ENCODE measurements around the gene FBXL20. TPM values are rescaled to one million over a fixed set of nuclear protein-coding genes. Genes with fewer than 3 reads are reported as not detected.

Gene FBXL20
- total and polyA plus RNA-seq, 9 of the 15 experiments (the other 6 are each of a cell fraction or from before 2014, with no cell fraction given), result 1.8 to 15.1 (median 5.6) TPM

DNA sequence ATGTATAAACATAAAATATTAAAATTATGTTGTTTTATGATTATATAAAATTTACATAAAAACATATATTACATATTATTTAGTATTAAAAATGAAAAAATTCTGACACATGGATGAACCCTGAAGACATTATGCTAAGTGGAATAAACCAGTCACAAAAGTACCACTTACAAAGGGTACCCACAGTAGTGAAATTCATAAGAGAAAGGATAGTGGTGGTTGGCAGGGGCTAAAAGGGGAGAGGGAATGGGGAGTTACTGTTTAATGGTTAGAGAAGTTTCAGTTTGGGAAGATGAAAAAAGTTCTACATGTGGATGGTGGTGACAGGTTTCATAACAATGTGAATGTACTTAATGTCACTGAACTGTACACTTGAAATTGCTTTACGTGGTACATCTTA lies 41.4 kb downstream of the FBXL20 start (continued):
- TF ChIP-seq, protein P1, sequence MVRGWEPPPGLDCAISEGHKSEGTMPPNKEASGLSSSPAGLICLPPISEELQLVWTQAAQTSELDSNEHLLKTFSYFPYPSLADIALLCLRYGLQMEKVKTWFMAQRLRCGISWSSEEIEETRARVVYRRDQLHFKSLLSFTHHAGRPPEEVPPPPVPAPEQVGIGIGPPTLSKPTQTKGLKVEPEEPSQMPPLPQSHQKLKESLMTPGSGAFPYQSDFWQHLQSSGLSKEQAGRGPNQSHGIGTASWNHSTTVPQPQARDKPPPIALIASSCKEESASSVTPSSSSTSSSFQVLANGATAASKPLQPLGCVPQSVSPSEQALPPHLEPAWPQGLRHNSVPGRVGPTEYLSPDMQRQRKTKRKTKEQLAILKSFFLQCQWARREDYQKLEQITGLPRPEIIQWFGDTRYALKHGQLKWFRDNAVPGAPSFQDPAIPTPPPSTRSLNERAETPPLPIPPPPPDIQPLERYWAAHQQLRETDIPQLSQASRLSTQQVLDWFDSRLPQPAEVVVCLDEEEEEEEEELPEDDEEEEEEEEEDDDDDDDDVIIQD (CRISPR knock-in tag; IDR thresholded peaks at IDR 0.05), result no peak
- no peak for TF ChIP-seq SIN3B (IDR thresholded peaks at IDR 0.05; ENCODE audit: low read depth)
- TF ChIP-seq ZNF133 (CRISPR knock-in tag; IDR thresholded peaks at IDR 0.05), result no peak
- no peak for TF ChIP-seq MCM5 (IDR thresholded peaks at IDR 0.05; ENCODE audit: low read depth)
- no peak for TF ChIP-seq ZKSCAN3 (CRISPR knock-in tag; IDR thresholded peaks at IDR 0.05)

DNA sequence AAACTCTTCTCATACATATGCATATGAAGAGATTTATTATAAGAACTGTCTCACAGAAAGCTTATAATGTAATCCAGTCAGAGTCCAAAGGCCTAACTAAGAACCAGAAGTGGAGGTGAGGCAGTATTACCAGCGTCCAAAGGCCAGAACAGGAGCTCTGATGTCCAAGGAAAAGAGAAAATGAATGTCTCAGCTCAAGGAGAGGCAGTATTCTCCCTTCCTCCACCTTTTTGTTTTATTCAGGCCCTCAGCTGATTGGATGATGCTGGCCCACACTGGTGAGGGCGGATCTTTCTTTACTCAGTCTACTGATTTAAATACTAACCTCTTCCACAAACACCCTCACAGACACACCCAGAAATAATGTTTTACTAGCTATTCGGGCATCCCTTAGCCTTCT lies 43.4 kb downstream of the FBXL20 start:
- Histone ChIP-seq H3K9ac (ENCODE audit: insufficient read depth in 1 of 2, low read depth in 2 of 2, low read length in 2 of 2) (no peak overlapping the region), H2AFZ (ENCODE audit: low read depth, low read length) (0 out of 2 replicates have a peak overlapping the region, but pooled peaks have one; percentile 38), H3K4me2 (ENCODE audit: insufficient read depth, low read length) (no peak overlapping the region), H3K9me1 (ENCODE audit: control insufficient read depth, insufficient read depth, low read length) (no peaks in the 10 kb centered on the region), H3K4me3 (no peak overlapping the region), H4K20me1 (replicated peaks; ENCODE audit: control insufficient read depth, insufficient read depth, low read length) (no peaks in the 10 kb centered on the region), H3K9me3 (replicated peaks; ENCODE audit: control insufficient read depth, insufficient read depth, low read depth, low read length) (no peaks in the 10 kb centered on the region), H3K27me3 (ENCODE audit: control insufficient read depth in 2 of 2, insufficient read depth in 2 of 2, low read length in 2 of 2) (no peaks in the 10 kb centered on the region), H3K27ac (ENCODE audit: extremely low read depth, low read depth, low read length) (peak overlapping the region; percentile 32; the same call in 1 of the 3 replicates), H3K36me3 (ENCODE audit: control insufficient read depth, insufficient read depth, low read length) (no peaks in the 10 kb centered on the region), H3K79me2 (ENCODE audit: control insufficient read depth, insufficient read depth, low read length) (peaks cover 28% of the 10 kb centered on the region; the same call in 2 of the 3 replicates), H3K4me1 (replicated peaks in 1 of 2; ENCODE audit: control insufficient read depth in 2 of 2, insufficient read depth in 2 of 2, low read length in 2 of 2) (peaks cover 13 to 34% of the 10 kb centered on the region in 2 experiments; a peak in 4 of 5 replicates)
- TF ChIP-seq, protein P2, sequence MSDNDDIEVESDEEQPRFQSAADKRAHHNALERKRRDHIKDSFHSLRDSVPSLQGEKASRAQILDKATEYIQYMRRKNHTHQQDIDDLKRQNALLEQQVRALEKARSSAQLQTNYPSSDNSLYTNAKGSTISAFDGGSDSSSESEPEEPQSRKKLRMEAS (CRISPR knock-in tag; IDR thresholded peaks at IDR 0.05), result no peak
- TF ChIP-seq NR2C1 (IDR thresholded peaks at IDR 0.05), result no peak
- no peak for TF ChIP-seq NR2C1 (tag; IDR thresholded peaks at IDR 0.05)
- TF ChIP-seq ZNF217 (CRISPR knock-in tag; IDR thresholded peaks at IDR 0.05), result no peak
- TF ChIP-seq HDAC1 (IDR thresholded peaks at IDR 0.05), result no peak
- no peak for TF ChIP-seq HNRNPLL (IDR thresholded peaks at IDR 0.05; ENCODE audit: low read depth, low read length, poor library complexity, severe bottlenecking)
- no peak for TF ChIP-seq ASH1L (IDR thresholded peaks at IDR 0.05; ENCODE audit: borderline replicate concordance, low read depth, partially characterized antibody)
- no peak for TF ChIP-seq ZNF699 (CRISPR knock-in tag; IDR thresholded peaks at IDR 0.05; ENCODE audit: insufficient replicate concordance)
- intact Hi-C loops (cut with micrococcal nuclease) (loop anchor here (5.0 kb wide), 1 partner anchor 44 kb away; the partner anchor contains the start of gene FBXL20), in situ Hi-C loops (cut with MboI) (no loop called here)
- no TSS peak for BruUV-seq (replicated peaks)
- WGBS (ENCODE audit: insufficient coverage, low coverage, missing lambda C conversion rate), result 50% methylated on average over 3 of the region's 3 CpGs
- ChIA-PET POLR2A (interaction anchor here (0.9 to 1.2 kb wide), 2 partner anchors 9 to 43 kb away, joined by 3 to 6 read pairs; partner anchors contain the start of gene FBXL20), CTCF (ENCODE audit: low intra/inter-chr PET ratio) (no interaction called here)
- ATAC-seq (peak; percentile 41), FAIRE-seq (no peak), DNase-seq (ENCODE audit: extremely low read depth in 1 of 4, low spot score in 3 of 4) (no peak)
